ENCODE measurements around the gene ZNF385B. TPM values are rescaled to one million over a fixed set of nuclear protein-coding genes. Genes with fewer than 3 reads are reported as not detected.

Gene ZNF385B
- total RNA-seq, 1 donor from 2014 or later: 1.9 TPM

DNA sequence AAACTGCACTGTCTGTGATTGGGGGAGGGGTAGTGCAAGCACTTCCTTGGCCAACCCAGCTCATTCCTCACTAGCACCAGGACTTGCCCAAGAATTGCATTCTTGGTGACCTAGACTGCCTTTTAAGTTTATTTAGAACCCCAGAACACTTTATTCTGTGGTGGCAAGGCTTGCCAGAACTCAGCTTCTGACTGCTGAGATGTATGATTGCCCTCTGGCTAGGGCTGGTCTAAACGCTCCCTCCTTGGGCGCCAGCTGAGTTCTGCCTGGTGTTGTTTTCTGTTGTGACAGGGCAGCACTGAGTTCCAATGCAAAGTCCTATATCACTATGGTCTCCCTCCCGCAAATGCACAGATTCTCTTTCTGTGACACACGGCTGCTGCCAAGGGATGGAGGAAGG, 247.7 kb downstream of the ZNF385B start:
- no peaks in the 10 kb centered on the region for H3K27me3 Mint-ChIP-seq
- H3K4me3 Mint-ChIP-seq: no peak overlapping the region
- TF ChIP-seq, protein P1, sequence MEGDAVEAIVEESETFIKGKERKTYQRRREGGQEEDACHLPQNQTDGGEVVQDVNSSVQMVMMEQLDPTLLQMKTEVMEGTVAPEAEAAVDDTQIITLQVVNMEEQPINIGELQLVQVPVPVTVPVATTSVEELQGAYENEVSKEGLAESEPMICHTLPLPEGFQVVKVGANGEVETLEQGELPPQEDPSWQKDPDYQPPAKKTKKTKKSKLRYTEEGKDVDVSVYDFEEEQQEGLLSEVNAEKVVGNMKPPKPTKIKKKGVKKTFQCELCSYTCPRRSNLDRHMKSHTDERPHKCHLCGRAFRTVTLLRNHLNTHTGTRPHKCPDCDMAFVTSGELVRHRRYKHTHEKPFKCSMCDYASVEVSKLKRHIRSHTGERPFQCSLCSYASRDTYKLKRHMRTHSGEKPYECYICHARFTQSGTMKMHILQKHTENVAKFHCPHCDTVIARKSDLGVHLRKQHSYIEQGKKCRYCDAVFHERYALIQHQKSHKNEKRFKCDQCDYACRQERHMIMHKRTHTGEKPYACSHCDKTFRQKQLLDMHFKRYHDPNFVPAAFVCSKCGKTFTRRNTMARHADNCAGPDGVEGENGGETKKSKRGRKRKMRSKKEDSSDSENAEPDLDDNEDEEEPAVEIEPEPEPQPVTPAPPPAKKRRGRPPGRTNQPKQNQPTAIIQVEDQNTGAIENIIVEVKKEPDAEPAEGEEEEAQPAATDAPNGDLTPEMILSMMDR (conservative IDR thresholded peaks at IDR 0.05): no peak
- H3K36me3 Mint-ChIP-seq: no peaks in the 10 kb centered on the region
- DNase-seq (ENCODE audit: extremely low spot score, unreplicated experiment): no peak
- no peaks in the 10 kb centered on the region for H3K4me1 Mint-ChIP-seq (ENCODE audit: unreplicated experiment)
- H3K9me3 Mint-ChIP-seq: peaks cover 5% of the 10 kb centered on the region
- H3K27ac Mint-ChIP-seq: no peak overlapping the region

DNA sequence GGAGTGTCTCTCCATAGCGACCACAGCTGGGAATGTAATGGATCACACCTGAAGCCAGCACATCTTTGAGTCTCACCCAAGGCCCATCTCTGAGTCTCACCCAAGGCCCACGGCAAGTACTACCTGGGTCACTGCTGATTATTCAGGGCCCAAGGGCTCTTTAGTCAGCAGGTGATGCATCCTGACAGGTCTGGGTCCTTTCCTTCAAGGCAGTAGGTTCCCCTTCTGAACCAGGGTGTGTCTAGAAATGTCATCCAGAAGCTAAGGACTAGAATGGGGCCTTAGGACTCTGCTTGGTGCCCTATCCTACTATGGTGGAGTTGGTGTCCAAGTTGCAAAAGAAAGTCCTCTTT, 248.1 kb downstream of the ZNF385B start:
- Mint-ChIP-seq H3K27me3 (no peaks in the 10 kb centered on the region), H3K27ac (no peak overlapping the region), H3K4me1 (ENCODE audit: unreplicated experiment) (no peaks in the 10 kb centered on the region), H3K36me3 (no peaks in the 10 kb centered on the region), H3K4me3 (no peak overlapping the region), H3K9me3 (peaks cover 5% of the 10 kb centered on the region)
- TF ChIP-seq, protein P1 (conservative IDR thresholded peaks at IDR 0.05): no peak
- DNase-seq (ENCODE audit: extremely low spot score, unreplicated experiment): no peak

DNA sequence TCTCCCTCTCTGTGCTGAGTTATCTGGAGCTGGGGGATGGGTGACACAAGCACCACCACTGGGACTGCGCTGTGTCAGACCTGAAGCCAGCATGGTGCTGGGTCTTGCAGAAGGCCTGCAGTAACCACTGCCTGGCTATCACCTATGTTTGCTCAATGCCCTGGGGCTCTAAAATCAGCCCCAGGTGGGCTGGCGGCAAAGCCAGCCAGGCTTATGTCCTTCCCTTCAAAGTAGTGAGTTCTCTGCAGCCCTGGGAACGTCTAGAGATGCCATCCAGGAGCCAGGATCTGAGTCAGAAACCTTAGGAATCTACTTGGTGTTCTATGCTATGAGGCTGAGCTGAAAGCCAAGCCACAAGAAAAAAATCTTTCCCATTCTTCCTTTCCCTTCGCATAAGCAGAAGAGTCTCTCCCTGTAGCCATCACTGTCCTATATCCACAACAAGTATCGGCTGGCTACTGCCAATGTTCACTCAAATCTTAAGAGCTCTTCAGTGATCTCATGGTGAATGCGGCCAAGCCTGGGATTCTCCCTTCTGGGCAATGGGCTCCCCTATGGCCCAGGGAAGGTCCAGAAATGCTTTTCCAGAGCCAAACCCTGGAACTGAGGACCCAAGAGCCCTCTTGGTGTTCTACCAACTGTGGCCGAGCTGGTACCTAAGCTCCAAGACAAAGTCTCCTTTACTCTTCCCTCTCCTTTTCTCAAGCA, 248.7 kb downstream of the ZNF385B start:
- no peaks in the 10 kb centered on the region for H3K4me1 Mint-ChIP-seq (ENCODE audit: unreplicated experiment)
- no peak overlapping the region for H3K4me3 Mint-ChIP-seq
- no peaks in the 10 kb centered on the region for H3K36me3 Mint-ChIP-seq
- peaks cover 5% of the 10 kb centered on the region for H3K9me3 Mint-ChIP-seq
- H3K27me3 Mint-ChIP-seq: no peaks in the 10 kb centered on the region
- no peak for DNase-seq (ENCODE audit: extremely low spot score, unreplicated experiment)
- TF ChIP-seq, protein P1 (conservative IDR thresholded peaks at IDR 0.05): no peak
- no peak overlapping the region for H3K27ac Mint-ChIP-seq

GRCh38 chr2:179612108-179612507, 249.3 kb downstream of the ZNF385B start:
- no peaks in the 10 kb centered on the region for H3K36me3 Mint-ChIP-seq
- DNase-seq (ENCODE audit: extremely low spot score, unreplicated experiment): no peak

GRCh38 chr2:179606141-179606540, 255.3 kb downstream of the ZNF385B start:
- no peaks in the 10 kb centered on the region for H3K27me3 Mint-ChIP-seq
- no peak overlapping the region for H3K27ac Mint-ChIP-seq
- H3K4me1 Mint-ChIP-seq (ENCODE audit: unreplicated experiment): no peaks in the 10 kb centered on the region
- H3K36me3 Mint-ChIP-seq: no peaks in the 10 kb centered on the region
- TF ChIP-seq, protein P1 (conservative IDR thresholded peaks at IDR 0.05): no peak
- no peak for DNase-seq (ENCODE audit: extremely low spot score, unreplicated experiment)
- H3K9me3 Mint-ChIP-seq: no peaks in the 10 kb centered on the region
- no peak overlapping the region for H3K4me3 Mint-ChIP-seq

More at GRCh38 chr2:179612108-179612507, 249.3 kb downstream of the ZNF385B start:
- peaks cover 5% of the 10 kb centered on the region for H3K9me3 Mint-ChIP-seq
- no peaks in the 10 kb centered on the region for H3K27me3 Mint-ChIP-seq
- no peak overlapping the region for H3K4me3 Mint-ChIP-seq
- no peak overlapping the region for H3K27ac Mint-ChIP-seq
- no peaks in the 10 kb centered on the region for H3K4me1 Mint-ChIP-seq (ENCODE audit: unreplicated experiment)
- TF ChIP-seq, protein P1 (conservative IDR thresholded peaks at IDR 0.05): no peak

Measured in type B pancreatic cell (in vitro differentiated cells).